ENCODE results near the gene PACSIN2.

Gene PACSIN2

GRCh38 chr22:42855721-42856120 lies 159.2 kb downstream of the PACSIN2 start:
- TF ChIP-seq CTCF (IDR thresholded peaks at IDR 0.05; ENCODE audit: low read length, missing control alignments) = no peak
- peak overlapping the region; percentile 94 for H3K4me3 ChIP-seq (replicated peaks; ENCODE audit: low read depth, low read length)
- no peak for DNase-seq (ENCODE audit: low read depth)

- TF ChIP-seq CTCF (IDR thresholded peaks at IDR 0.05; ENCODE audit: low read length, missing control alignments) = no peak
- no peak for DNase-seq (ENCODE audit: low read depth)
- H3K4me3 ChIP-seq (replicated peaks; ENCODE audit: low read depth, low read length) = peak overlapping the region; percentile 94
Observed at GRCh38 chr22:42855211-42855610, 159.7 kb downstream of the PACSIN2 start.

GRCh38 chr22:42848941-42849550 lies 165.9 kb downstream of the PACSIN2 start:
- H3K4me3 ChIP-seq (replicated peaks; ENCODE audit: low read depth, low read length) = no peak overlapping the region
- no peak for DNase-seq (ENCODE audit: low read depth)
- TF ChIP-seq CTCF (IDR thresholded peaks at IDR 0.05; ENCODE audit: low read length, missing control alignments) = no peak

- H3K4me3 ChIP-seq (replicated peaks; ENCODE audit: low read depth, low read length) = no peak overlapping the region
- DNase-seq (ENCODE audit: low read depth) = no peak
- no peak for TF ChIP-seq CTCF (IDR thresholded peaks at IDR 0.05; ENCODE audit: low read length, missing control alignments)
Observed at GRCh38 chr22:42847110-42847509, 167.8 kb downstream of the PACSIN2 start.

GRCh38 chr22:42844756-42845155 lies 170.2 kb downstream of the PACSIN2 start:
- TF ChIP-seq CTCF (IDR thresholded peaks at IDR 0.05; ENCODE audit: low read length, missing control alignments) = no peak
- DNase-seq (ENCODE audit: low read depth) = no peak

GRCh38 chr22:42842658-42843370 lies 172.1 kb downstream of the PACSIN2 start:
- H3K4me3 ChIP-seq (replicated peaks; ENCODE audit: low read depth, low read length) = no peak overlapping the region
- DNase-seq (ENCODE audit: low read depth) = no peak
- no peak for TF ChIP-seq CTCF (IDR thresholded peaks at IDR 0.05; ENCODE audit: low read length, missing control alignments)

More at GRCh38 chr22:42844756-42845155, 170.2 kb downstream of the PACSIN2 start:
- H3K4me3 ChIP-seq (replicated peaks; ENCODE audit: low read depth, low read length) = no peak overlapping the region

All from fibroblast of pulmonary artery (primary cell).